Kasumi-1 (cell line): ENCODE results near the gene GXYLT2.

ENCODE experiments used
- DNase-seq, 2 experiments: peaks; one replicate each; lab custom pipeline; 2025; lab: John Stamatoyannopoulos, UW

GXYLT2 gene

DNA sequence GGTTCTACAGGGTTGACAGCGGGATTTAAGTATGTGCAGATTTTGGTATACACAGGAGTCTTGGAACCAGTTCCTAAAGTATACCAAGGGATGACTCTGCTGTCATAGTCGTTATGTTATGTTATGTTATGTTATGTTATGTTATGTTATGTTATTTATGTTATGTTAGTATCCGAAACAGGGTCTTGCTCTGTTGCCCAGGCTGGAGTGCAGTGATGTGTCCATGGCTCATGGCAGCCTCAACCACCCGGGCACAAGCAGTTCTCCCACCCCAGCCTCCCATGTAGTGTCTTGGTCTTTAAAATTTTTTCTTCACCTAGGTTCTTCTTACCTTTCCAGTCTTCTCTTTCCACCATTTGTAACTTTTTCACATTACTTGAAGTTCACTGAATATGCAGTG lies 130.5 kb downstream of the GXYLT2 start:
- no peak for DNase-seq

DNA sequence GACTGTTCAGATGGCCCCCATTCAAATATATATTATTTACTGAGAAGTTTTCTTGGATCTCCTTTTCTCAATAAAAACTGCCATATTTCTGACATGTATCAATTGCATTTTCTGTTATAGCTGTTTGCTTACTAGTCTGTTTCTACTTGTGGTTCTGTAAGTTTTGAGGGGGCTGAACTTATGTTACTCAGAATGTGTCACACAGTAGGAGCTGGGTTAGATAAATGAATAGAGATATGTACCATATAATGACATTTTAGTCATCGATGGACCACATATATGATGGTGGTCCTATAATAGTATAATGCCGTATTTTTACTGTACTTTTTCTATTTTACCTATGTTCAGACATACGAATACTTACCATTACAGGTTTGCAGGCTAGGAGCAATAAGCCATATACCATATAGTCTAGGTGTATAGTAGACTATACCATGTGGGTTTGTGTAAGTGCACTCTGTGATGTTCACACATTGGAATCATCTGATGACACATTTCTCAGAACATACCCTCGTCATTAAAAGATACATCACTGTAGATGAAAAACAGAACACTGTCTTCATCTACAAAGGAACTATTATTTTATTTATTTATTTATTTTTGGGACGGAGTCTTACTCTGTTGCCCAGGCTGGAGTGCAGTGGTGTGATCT lies 131.1 kb downstream of the GXYLT2 start:
- DNase-seq, result no peak

DNA sequence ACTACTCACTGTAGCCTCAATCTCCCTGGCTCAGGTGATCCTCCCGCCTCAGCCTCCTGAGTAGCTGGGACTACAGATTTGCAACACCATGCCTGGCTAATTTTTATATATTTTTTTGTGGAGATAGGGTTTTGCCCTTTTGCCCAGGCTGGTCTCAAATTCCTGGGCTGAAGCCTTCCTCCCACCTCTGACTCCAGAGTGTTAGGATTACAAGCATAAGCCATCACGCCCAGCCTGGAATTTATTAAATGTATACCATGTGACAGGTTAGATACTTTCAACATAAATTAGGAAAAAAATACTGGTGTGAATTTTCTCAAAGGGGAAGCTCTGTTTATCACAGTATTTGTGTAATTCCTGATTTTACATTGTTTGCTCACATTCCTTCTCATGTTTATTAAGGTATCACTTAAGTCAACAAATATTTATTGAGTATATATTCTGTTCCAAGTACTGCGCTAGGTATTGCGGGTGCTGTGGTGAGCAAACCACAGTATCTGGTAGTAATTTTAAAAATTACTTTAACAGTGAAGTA lies 133.5 kb downstream of the GXYLT2 start:
- DNase-seq, result no peak

DNA sequence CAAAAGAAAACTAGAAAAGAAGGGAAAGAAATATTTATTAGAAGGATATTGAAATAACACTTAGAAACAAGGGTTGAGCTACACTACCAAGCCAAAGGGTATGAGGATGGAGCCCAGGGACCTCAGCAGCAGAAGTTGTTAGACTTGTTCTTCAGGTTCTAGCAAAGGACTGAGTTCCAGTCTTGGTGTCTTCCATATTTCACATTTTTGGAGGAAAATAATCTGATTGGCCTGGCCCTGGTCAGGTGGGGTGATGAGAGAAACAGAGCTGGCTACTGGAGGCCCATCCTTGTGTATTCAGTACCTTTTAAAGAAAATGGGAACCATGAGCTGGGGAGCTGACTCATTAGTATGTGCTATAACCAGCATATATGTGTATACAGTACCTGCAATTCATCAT lies 137.0 kb downstream of the GXYLT2 start:
- no peak for DNase-seq

DNA sequence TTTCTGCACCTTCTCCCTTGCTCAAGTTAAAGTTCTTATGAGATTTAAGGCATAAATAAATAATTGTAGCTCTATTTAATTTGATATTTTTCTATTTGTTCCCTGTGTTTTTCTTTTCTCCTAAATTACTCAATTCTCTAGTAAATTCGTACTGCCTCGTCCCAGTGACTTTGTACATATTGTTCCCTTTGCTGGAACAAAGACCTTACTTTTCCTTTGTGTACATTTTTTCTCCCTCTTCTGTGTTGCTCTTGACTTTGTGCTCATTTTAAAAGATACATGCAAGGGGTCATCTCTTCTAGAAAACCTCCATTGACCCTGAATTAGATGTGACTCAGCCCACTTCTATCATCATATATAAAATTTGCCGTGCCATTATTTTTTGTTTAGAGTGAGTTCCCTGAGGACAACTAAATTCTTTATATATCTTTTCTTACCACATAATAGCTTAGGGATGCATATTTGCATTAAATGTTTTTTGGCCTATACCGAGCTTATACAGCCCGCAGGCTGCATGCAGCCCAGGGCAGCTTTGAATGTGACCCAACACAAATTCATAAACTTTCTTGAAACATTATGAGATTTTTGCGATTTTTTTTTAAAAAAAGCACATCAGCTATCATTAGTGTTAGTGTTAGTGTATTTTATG lies 138.4 kb downstream of the GXYLT2 start:
- no peak for DNase-seq
